Endothelial cell of umbilical vein (primary cell): Measurements from ENCODE around the gene SRRD.

ENCODE experiments used
- EZH2 ChIP-seq: IDR thresholded peaks from 2 replicates; pipeline ENCODE4 v1.6.1; 2012; ENCODE audit warnings: borderline replicate concordance, low read depth, mild to moderate bottlenecking, moderate library complexity, low read length, inconsistent platforms; ENCODE audit not compliant: severe bottlenecking
- POLR2A ChIP-seq: IDR thresholded peaks from 2 replicates; pipeline ENCODE4 v1.6.1; 2012; ENCODE audit warnings: low read depth, mild to moderate bottlenecking, control low read depth, low read length
- TF ChIP-seq, protein P1 (sequence below), 2 donors: IDR thresholded peaks; 1 replicate in 1 of 2; 2 replicates in 1 of 2; pipeline ENCODE4 v1.5.1; 2011; ENCODE audit warnings: low read length in 2 of 2, mild to moderate bottlenecking in 2 of 2, moderate library complexity in 2 of 2, control low read depth in 1 of 2, inconsistent platforms in 1 of 2, low read depth in 1 of 2; ENCODE audit not compliant: insufficient read depth in 1 of 2; ENCODE audit errors: extremely low read depth in 1 of 2

DNA sequence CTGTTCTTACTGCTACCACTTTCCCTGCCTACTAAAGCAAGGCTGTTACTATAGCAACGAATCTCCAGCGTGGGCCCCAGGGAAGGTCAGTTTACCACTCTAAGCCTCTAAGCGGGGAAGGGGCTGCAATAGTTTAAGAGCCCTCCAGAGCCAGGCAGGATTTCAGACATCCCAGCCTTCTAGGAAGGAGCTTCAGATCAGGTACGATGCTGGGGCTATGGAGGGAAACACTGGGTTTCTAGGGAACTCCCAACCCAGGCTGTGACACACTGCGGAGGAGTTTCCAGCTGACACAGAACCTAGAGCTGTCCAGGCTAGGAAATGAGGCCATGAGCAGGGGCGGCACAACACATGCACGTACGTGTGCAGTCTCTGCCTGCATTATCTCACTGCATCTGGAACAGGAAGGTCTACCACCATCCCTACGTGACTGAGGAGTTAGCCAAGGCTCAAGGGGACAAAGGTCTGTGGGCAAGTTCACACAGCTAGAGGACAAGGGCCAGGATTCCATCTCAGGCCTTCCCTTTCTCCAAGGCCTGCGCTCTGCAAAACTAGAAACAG is 20.5 kb upstream of the SRRD start:
- TF ChIP-seq, protein P1, sequence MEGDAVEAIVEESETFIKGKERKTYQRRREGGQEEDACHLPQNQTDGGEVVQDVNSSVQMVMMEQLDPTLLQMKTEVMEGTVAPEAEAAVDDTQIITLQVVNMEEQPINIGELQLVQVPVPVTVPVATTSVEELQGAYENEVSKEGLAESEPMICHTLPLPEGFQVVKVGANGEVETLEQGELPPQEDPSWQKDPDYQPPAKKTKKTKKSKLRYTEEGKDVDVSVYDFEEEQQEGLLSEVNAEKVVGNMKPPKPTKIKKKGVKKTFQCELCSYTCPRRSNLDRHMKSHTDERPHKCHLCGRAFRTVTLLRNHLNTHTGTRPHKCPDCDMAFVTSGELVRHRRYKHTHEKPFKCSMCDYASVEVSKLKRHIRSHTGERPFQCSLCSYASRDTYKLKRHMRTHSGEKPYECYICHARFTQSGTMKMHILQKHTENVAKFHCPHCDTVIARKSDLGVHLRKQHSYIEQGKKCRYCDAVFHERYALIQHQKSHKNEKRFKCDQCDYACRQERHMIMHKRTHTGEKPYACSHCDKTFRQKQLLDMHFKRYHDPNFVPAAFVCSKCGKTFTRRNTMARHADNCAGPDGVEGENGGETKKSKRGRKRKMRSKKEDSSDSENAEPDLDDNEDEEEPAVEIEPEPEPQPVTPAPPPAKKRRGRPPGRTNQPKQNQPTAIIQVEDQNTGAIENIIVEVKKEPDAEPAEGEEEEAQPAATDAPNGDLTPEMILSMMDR (IDR thresholded peaks at IDR 0.05; ENCODE audit: extremely low read depth in 1 of 2, insufficient read depth in 1 of 2, low read depth in 1 of 2, low read length in 2 of 2), result no peak
- no peak for TF ChIP-seq EZH2
- no peak for TF ChIP-seq POLR2A
